H9 (cell line): Measurements from ENCODE around the gene FAM76B. TPM values are rescaled to one million over a fixed set of nuclear protein-coding genes. Genes with fewer than 3 reads are reported as not detected.

Experiments used
- DNase-seq: peaks from one replicate; pipeline ENCODE4 v3.0.0-alpha.2; 2017
- H2AFZ ChIP-seq: one replicate; pipeline ENCODE4 v1.6.1; 2013; ENCODE audit warnings: mild to moderate bottlenecking, low read length, control low read depth, moderate library complexity
- H2AK5ac ChIP-seq: 2 replicates; pipeline ENCODE4 v1.6.1; 2013; ENCODE audit warnings: low read length, control low read depth, mixed read lengths; ENCODE audit not compliant: insufficient read length
- H2BK120ac ChIP-seq: one replicate; pipeline ENCODE4 v1.6.1; 2013; ENCODE audit warnings: low read depth, mild to moderate bottlenecking, low read length, control low read depth, inconsistent platforms; ENCODE audit not compliant: poor library complexity, severe bottlenecking
- H2BK12ac ChIP-seq: 2 replicates; pipeline ENCODE4 v1.6.1; 2013; ENCODE audit warnings: low read length, control low read depth, mixed read lengths, low read depth; ENCODE audit not compliant: insufficient read length
- H2BK15ac ChIP-seq: 2 replicates; pipeline ENCODE4 v1.6.1; 2013; ENCODE audit warnings: low read depth, low read length, control low read depth
- H2BK20ac ChIP-seq: one replicate; pipeline ENCODE4 v1.6.1; 2013; ENCODE audit warnings: low read depth, mild to moderate bottlenecking, low read length, control low read depth, inconsistent platforms; ENCODE audit not compliant: poor library complexity, severe bottlenecking
- H2BK5ac ChIP-seq: 2 replicates; pipeline ENCODE4 v1.6.1; 2013; ENCODE audit warnings: low read length, control low read depth, mixed read lengths; ENCODE audit not compliant: insufficient read length
- H3K14ac ChIP-seq: 2 replicates; pipeline ENCODE4 v1.6.1; 2013; ENCODE audit warnings: low read length, control low read depth; ENCODE audit not compliant: insufficient read depth
- H3K18ac ChIP-seq: 2 replicates; pipeline ENCODE4 v1.6.1; 2013; ENCODE audit warnings: low read depth, mild to moderate bottlenecking, mixed read lengths, low read length, control low read depth; ENCODE audit not compliant: insufficient read length
- H3K23ac ChIP-seq: 2 replicates; pipeline ENCODE4 v1.6.1; 2013; ENCODE audit warnings: low read length, control low read depth, mixed read lengths, low read depth; ENCODE audit not compliant: insufficient read length
- H3K23me2 ChIP-seq: 2 replicates; pipeline ENCODE4 v1.6.1; 2013; ENCODE audit warnings: low read depth, mild to moderate bottlenecking, mixed read lengths, low read length, control low read depth; ENCODE audit not compliant: insufficient read length, poor library complexity, severe bottlenecking
- H3K27ac ChIP-seq: 2 replicates; pipeline ENCODE4 v1.5.1; 2013; ENCODE audit warnings: low read length, control low read depth, mixed read lengths, low read depth; ENCODE audit not compliant: insufficient read length
- H3K27me3 ChIP-seq: 2 replicates; pipeline ENCODE4 v1.6.1; 2013; ENCODE audit warnings: low read length, control low read depth, inconsistent platforms; ENCODE audit not compliant: insufficient read depth
- H3K4ac ChIP-seq: 2 replicates; pipeline ENCODE4 v1.6.1; 2013; ENCODE audit warnings: low read depth, mild to moderate bottlenecking, control low read depth, inconsistent platforms, low read length, moderate library complexity
- H3K4me1 ChIP-seq: 2 replicates; pipeline ENCODE4 v1.6.1; 2013; ENCODE audit warnings: low read length, control low read depth, inconsistent platforms; ENCODE audit not compliant: insufficient read depth
- H3K4me2 ChIP-seq: 2 replicates; pipeline ENCODE4 v1.6.1; 2013; ENCODE audit warnings: low read length, control low read depth, mixed read lengths; ENCODE audit not compliant: insufficient read length, insufficient read depth
- H3K56ac ChIP-seq: 2 replicates; pipeline ENCODE4 v1.6.1; 2013; ENCODE audit warnings: low read depth, mild to moderate bottlenecking, mixed read lengths, low read length, control low read depth; ENCODE audit not compliant: insufficient read length
- H3K79me1 ChIP-seq: 2 replicates; pipeline ENCODE4 v1.6.1; 2013; ENCODE audit warnings: low read depth, mild to moderate bottlenecking, moderate library complexity, low read length, control low read depth, inconsistent platforms; ENCODE audit not compliant: insufficient read depth, poor library complexity, severe bottlenecking
- H3K79me2 ChIP-seq: 2 replicates; pipeline ENCODE4 v1.6.1; 2013; ENCODE audit warnings: low read length, control low read depth, inconsistent platforms; ENCODE audit not compliant: insufficient read depth
- H3K9ac ChIP-seq: 2 replicates; pipeline ENCODE4 v1.6.1; 2013; ENCODE audit warnings: low read length, control low read depth, mixed read lengths; ENCODE audit not compliant: insufficient read length; ENCODE audit errors: extremely low read depth
- H3K9me3 ChIP-seq: one replicate; pipeline ENCODE4 v1.6.1; 2013; ENCODE audit warnings: low read depth, low read length, inconsistent platforms; ENCODE audit not compliant: control insufficient read depth
- H3T11ph ChIP-seq: one replicate; pipeline ENCODE4 v1.6.1; 2013; ENCODE audit warnings: mild to moderate bottlenecking, low read length, control low read depth, inconsistent platforms
- H4K20me1 ChIP-seq: one replicate; pipeline ENCODE4 v1.6.1; 2013; ENCODE audit not compliant: control insufficient read depth, insufficient read length, insufficient read depth
- H4K5ac ChIP-seq: 2 replicates; pipeline ENCODE4 v1.6.1; 2013; ENCODE audit warnings: low read depth, mild to moderate bottlenecking, mixed read lengths, low read length, control low read depth; ENCODE audit not compliant: insufficient read length
- H4K8ac ChIP-seq: replicated peaks from 2 replicates; pipeline ENCODE4 v1.6.1; 2013; ENCODE audit warnings: low read length, control low read depth, mixed read lengths, low read depth; ENCODE audit not compliant: insufficient read length
- H4K91ac ChIP-seq: 2 replicates; pipeline ENCODE4 v1.6.1; 2013; ENCODE audit warnings: low read depth, mild to moderate bottlenecking, moderate library complexity, mixed read lengths, low read length, control low read depth; ENCODE audit not compliant: insufficient read length
- H3K27ac Mint-ChIP-seq, 3 experiments: 2 replicates in 2 of 3; 3 replicates in 1 of 3; pipeline ENCODE4 v1.8.0; 2020 to 2021; ENCODE audit warnings: mixed read lengths in 3 of 3, mild to moderate bottlenecking in 1 of 3, moderate library complexity in 1 of 3
- H3K27me3 Mint-ChIP-seq: 2 replicates; pipeline ENCODE4 v1.8.0; 2021; ENCODE audit warnings: low read depth, mild to moderate bottlenecking, moderate library complexity, mixed read lengths
- H3K36me3 Mint-ChIP-seq, 3 experiments: 2 replicates in 2 of 3; 3 replicates in 1 of 3; pipeline ENCODE4 v1.8.0; 2020 to 2021; ENCODE audit warnings: low read depth in 3 of 3, mixed read lengths in 3 of 3; ENCODE audit not compliant: insufficient read depth in 1 of 3
- H3K4me1 Mint-ChIP-seq, 2 experiments: 2 replicates each; pipeline ENCODE4 v1.8.0; 2020; ENCODE audit warnings: mixed read lengths in 2 of 2
- H3K4me3 Mint-ChIP-seq, 2 experiments: 2 replicates in 1 of 2; 3 replicates in 1 of 2; pipeline ENCODE4 v1.8.0; 2020 to 2021; ENCODE audit warnings: mild to moderate bottlenecking in 2 of 2, mixed read lengths in 2 of 2, moderate library complexity in 1 of 2
- H3K9me3 Mint-ChIP-seq, 2 experiments: 2 replicates in 1 of 2; 3 replicates in 1 of 2; pipeline ENCODE4 v1.8.0; 2020; ENCODE audit warnings: mild to moderate bottlenecking in 2 of 2, mixed read lengths in 2 of 2, moderate library complexity in 1 of 2
- WGBS: extraction: QIAGEN DNeasy Blood & Tissue Kit; methylation state at CpG from one replicate; pipeline ENCODE4 v1.1.7; 2013; ENCODE audit warnings: missing lambda C conversion rate, low lambda C conversion rate, mixed read lengths; ENCODE audit not compliant: insufficient read length; ENCODE audit errors: extremely low coverage; 5-methylcytosine and 5-hydroxymethylcytosine counted together
- total RNA-seq: library from RNA; stranded (reverse); gene quantifications from 2 replicates; pipeline ENCODE4 v1.2.1, GENCODE V29; 2021
- TF ChIP-seq, protein P1 (sequence below): fragments of 200-600 bp; sonication (generic); conservative IDR thresholded peaks from 3 replicates; pipeline ENCODE4 v1.8.0; 2021; ENCODE audit warnings: antibody characterized with exemption, mild to moderate bottlenecking

Gene FAM76B
- total RNA-seq, 1 experiment from 2014 or later, result 31.5 TPM

- Histone ChIP-seq H2BK120ac (no peak overlapping the region), H2BK20ac (no peak overlapping the region), H2AK5ac (no peak overlapping the region), H3T11ph (no peak overlapping the region), H3K4ac (no peak overlapping the region), H3K79me1 (no peaks in the 10 kb centered on the region), H2BK15ac (no peak overlapping the region), H3K23me2 (no peaks in the 10 kb centered on the region), H4K20me1 (no peaks in the 10 kb centered on the region), H3K4me2 (no peak overlapping the region), H3K23ac (no peak overlapping the region), H2AFZ (no peak overlapping the region), H4K91ac (no peak overlapping the region), H3K56ac (no peak overlapping the region), H3K27me3 (no peaks in the 10 kb centered on the region), H2BK12ac (no peak overlapping the region), H4K8ac (no peak overlapping the region), H3K9ac (no peak overlapping the region), H3K14ac (no peak overlapping the region), H3K79me2 (no peaks in the 10 kb centered on the region), H3K9me3 (no peaks in the 10 kb centered on the region), H3K4me1 (no peaks in the 10 kb centered on the region), H2BK5ac (no peak overlapping the region), H3K27ac (no peak overlapping the region), H3K18ac (no peak overlapping the region), H4K5ac (no peak overlapping the region)
- WGBS, result no CpG with 5 or more reads among the region's 3 CpGs
- DNase-seq, result no peak
- Mint-ChIP-seq H3K9me3 (no peaks in the 10 kb centered on the region), H3K4me3 (no peak overlapping the region), H3K27me3 (no peaks in the 10 kb centered on the region), H3K27ac (no peak overlapping the region), H3K36me3 (no peaks in the 10 kb centered on the region), H3K4me1 (no peaks in the 10 kb centered on the region)
- TF ChIP-seq, protein P1, sequence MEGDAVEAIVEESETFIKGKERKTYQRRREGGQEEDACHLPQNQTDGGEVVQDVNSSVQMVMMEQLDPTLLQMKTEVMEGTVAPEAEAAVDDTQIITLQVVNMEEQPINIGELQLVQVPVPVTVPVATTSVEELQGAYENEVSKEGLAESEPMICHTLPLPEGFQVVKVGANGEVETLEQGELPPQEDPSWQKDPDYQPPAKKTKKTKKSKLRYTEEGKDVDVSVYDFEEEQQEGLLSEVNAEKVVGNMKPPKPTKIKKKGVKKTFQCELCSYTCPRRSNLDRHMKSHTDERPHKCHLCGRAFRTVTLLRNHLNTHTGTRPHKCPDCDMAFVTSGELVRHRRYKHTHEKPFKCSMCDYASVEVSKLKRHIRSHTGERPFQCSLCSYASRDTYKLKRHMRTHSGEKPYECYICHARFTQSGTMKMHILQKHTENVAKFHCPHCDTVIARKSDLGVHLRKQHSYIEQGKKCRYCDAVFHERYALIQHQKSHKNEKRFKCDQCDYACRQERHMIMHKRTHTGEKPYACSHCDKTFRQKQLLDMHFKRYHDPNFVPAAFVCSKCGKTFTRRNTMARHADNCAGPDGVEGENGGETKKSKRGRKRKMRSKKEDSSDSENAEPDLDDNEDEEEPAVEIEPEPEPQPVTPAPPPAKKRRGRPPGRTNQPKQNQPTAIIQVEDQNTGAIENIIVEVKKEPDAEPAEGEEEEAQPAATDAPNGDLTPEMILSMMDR, result no peak
Measured at GRCh38 chr11:95762534-95762933, 27.0 kb downstream of the FAM76B start.
